ENCODE measurements around the gene TAS1R1. TPM values are rescaled to one million over a fixed set of nuclear protein-coding genes. Genes with fewer than 3 reads are reported as not detected.

Gene TAS1R1
- total and polyA plus RNA-seq, 9 of the 15 experiments (the other 6 are each of a cell fraction or from before 2014, with no cell fraction given): 0.06 TPM; not detected in 8

DNA sequence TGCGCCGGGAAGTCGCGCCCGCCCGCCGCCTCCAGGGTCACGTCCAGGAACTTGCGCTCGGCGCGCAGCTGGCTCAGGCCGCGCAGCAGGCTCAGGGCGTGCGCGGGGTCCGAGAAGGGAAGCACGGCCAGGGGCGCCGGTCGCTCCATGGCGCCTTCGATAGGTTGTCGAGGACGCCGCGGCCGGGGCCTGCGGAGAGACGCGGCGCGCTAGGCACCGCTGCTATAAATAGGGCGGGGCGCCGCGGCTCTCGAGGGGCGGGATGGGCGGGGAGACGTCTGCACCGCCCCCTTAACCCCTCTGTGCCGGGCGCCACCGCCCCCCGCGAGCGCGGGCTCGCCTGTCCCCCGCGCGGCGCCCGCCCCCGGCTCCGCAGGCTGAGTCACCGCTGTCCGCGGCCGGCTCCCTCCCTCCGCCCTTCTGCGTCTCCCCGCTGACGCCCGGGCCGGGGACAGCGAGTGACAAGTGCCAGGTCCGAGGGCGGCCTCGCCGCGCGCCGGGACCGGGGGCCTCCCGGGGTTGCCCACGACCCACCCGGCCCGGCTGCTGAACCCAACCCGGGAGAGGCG is 47.6 kb downstream of the TAS1R1 start, which contains the start of gene KLHL21 (continued):
- TF ChIP-seq ZBTB11 (CRISPR knock-in tag; IDR thresholded peaks at IDR 0.05): 0 out of 6 replicates have a peak, but pooled peaks of 1 of the 3 experiments have one; percentile 71
- TF ChIP-seq, protein P1, sequence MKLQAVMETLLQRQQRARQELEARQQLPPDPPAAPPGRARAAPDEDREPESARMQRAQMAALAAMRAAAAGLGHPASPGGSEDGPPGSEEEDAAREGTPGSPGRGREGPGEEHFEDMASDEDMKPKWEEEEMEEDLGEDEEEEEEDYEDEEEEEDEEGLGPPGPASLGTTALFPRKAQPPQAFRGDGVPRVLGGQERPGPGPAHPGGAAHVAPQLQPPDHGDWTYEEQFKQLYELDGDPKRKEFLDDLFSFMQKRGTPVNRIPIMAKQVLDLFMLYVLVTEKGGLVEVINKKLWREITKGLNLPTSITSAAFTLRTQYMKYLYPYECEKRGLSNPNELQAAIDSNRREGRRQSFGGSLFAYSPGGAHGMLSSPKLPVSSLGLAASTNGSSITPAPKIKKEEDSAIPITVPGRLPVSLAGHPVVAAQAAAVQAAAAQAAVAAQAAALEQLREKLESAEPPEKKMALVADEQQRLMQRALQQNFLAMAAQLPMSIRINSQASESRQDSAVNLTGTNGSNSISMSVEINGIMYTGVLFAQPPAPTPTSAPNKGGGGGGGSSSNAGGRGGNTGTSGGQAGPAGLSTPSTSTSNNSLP (IDR thresholded peaks at IDR 0.05; ENCODE audit: borderline replicate concordance, low read depth, low read length): no peak
- TF ChIP-seq RAD21 (CRISPR knock-in tag; conservative IDR thresholded peaks at IDR 0.05 in 1 of 2, IDR thresholded peaks at IDR 0.05 in 1 of 2): no peak
- no peak for TF ChIP-seq KDM1A (IDR thresholded peaks at IDR 0.05)
- peak; percentile 78; the same call in 1 of the 2 replicates for TF ChIP-seq PHF8 (IDR thresholded peaks at IDR 0.05; ENCODE audit: borderline replicate concordance, low read length)
- no peak for TF ChIP-seq ZNF146 (CRISPR knock-in tag; IDR thresholded peaks at IDR 0.05; ENCODE audit: unreplicated experiment)
- TF ChIP-seq HMGN3 (IDR thresholded peaks at IDR 0.05; ENCODE audit: borderline replicate concordance, extremely low read depth, insufficient read length, low read depth, low read length): peak; percentile 97
- peak in 1 of 2 experiments; percentile 45; a peak in 2 of 4 replicates for TF ChIP-seq SIN3A (IDR thresholded peaks at IDR 0.05; ENCODE audit: borderline replicate concordance in 2 of 2, control insufficient read depth in 1 of 2, low read depth in 2 of 2, low read length in 2 of 2)
- peak; percentile 46 for TF ChIP-seq PHF20 (IDR thresholded peaks at IDR 0.05; ENCODE audit: partially characterized antibody)
- no peak for TF ChIP-seq ARID1B (IDR thresholded peaks at IDR 0.05)
- TF ChIP-seq, protein P2, sequence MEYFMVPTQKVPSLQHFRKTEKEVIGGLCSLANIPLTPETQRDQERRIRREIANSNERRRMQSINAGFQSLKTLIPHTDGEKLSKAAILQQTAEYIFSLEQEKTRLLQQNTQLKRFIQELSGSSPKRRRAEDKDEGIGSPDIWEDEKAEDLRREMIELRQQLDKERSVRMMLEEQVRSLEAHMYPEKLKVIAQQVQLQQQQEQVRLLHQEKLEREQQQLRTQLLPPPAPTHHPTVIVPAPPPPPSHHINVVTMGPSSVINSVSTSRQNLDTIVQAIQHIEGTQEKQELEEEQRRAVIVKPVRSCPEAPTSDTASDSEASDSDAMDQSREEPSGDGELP (CRISPR knock-in tag; IDR thresholded peaks at IDR 0.05; ENCODE audit: borderline replicate concordance): peak; percentile 52
- TF ChIP-seq ELF1 (tag; IDR thresholded peaks at IDR 0.05): peak; percentile 61
- peak; percentile 57; the same call in 1 of the 2 replicates for TF ChIP-seq ETV5 (CRISPR knock-in tag; IDR thresholded peaks at IDR 0.05; ENCODE audit: low read depth)
- 0 out of 2 replicates have a peak, but pooled peaks have one; percentile 1 for TF ChIP-seq SPI1 (IDR thresholded peaks at IDR 0.05; ENCODE audit: borderline replicate concordance, low read depth, low read length)
- no peak for TF ChIP-seq FOXK2 (conservative IDR thresholded peaks at IDR 0.05 in 1 of 2, IDR thresholded peaks at IDR 0.05 in 1 of 2; ENCODE audit: low read depth in 2 of 2)
- TF ChIP-seq, protein P3, sequence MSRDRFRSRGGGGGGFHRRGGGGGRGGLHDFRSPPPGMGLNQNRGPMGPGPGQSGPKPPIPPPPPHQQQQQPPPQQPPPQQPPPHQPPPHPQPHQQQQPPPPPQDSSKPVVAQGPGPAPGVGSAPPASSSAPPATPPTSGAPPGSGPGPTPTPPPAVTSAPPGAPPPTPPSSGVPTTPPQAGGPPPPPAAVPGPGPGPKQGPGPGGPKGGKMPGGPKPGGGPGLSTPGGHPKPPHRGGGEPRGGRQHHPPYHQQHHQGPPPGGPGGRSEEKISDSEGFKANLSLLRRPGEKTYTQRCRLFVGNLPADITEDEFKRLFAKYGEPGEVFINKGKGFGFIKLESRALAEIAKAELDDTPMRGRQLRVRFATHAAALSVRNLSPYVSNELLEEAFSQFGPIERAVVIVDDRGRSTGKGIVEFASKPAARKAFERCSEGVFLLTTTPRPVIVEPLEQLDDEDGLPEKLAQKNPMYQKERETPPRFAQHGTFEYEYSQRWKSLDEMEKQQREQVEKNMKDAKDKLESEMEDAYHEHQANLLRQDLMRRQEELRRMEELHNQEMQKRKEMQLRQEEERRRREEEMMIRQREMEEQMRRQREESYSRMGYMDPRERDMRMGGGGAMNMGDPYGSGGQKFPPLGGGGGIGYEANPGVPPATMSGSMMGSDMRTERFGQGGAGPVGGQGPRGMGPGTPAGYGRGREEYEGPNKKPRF (IDR thresholded peaks at IDR 0.05; ENCODE audit: low read depth, low read length): no peak
- TF ChIP-seq CREM (IDR thresholded peaks at IDR 0.05; ENCODE audit: low read depth): peak; percentile 68
